ENCODE results near the gene PDIA4. TPM values are rescaled to one million over a fixed set of nuclear protein-coding genes. Genes with fewer than 3 reads are reported as not detected.

Gene PDIA4
- total and polyA plus RNA-seq, 12 donors = 10.2 to 64.5 (median 24.6) TPM

DNA sequence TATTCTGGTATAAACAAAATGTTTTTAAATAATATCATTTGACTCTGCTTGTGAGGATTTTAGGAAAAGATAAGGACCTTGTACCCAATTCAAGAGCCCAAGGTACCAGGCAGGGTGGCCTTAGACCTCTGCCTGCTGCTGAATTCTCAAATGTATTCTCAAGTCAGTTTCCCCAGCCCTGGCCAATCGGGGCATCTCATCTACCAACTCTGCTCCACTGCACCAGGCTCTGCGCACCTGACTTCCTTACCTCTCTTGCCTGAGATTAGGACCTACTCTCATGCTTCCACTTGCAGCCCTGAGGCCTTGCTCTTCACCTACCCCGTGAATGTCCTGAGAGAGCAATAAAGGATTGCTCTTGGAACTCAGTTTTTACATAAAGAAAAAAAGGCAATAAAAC lies 74.6 kb downstream of the PDIA4 start:
- H3K36me3 ChIP-seq = no peaks in the 10 kb centered on the region
- no peaks in the 10 kb centered on the region for H3K27me3 ChIP-seq
- 91 to 92% methylated on average over 3 of the region's 3 CpGs for WGBS, 2 donors
- TF ChIP-seq CTCF (IDR thresholded peaks at IDR 0.05) = no peak
- ATAC-seq (no peak), DNase-seq (no peak)
- H3K9me3 ChIP-seq = no peaks in the 10 kb centered on the region
- H3K4me1 ChIP-seq = no peaks in the 10 kb centered on the region
- intact Hi-C loops (cut with DNase I) = loop anchor here in 3 of 10 donors (10.0 kb wide), 2 partner anchors 89 to 379 kb away; no protein-coding TSS in a partner anchor
- no peak overlapping the region for H3K4me3 ChIP-seq
- no peak overlapping the region for H3K27ac ChIP-seq

Other genes starting within 250 kb of the PDIA4 start
- gene EZH2, start 144.2 kb downstream of the PDIA4 start, total RNA-seq = 1 to 10 TPM in 7 of 10 donors, under 1 TPM in 3; 0.53 to 4.6 (median 1.3) TPM
- 1 to 10 TPM; 1.3 to 2.0 TPM for gene EZH2, start 144.2 kb downstream of the PDIA4 start, polyA plus RNA-seq
- gene ZNF786, start 62.2 kb upstream of the PDIA4 start, total RNA-seq = 1 to 10 TPM; 2.0 to 3.4 (median 2.6) TPM
- gene ZNF786, start 62.2 kb upstream of the PDIA4 start, polyA plus RNA-seq = 1 to 10 TPM; 2.0 TPM
- 1 to 10 TPM in 1 of 10 donors, under 1 TPM in 9; 0.28 to 1.2 (median 0.78) TPM for gene ZNF425, start 97.8 kb upstream of the PDIA4 start, total RNA-seq
- gene ZNF425, start 97.8 kb upstream of the PDIA4 start, polyA plus RNA-seq = under 1 TPM; 0.28 to 0.37 TPM
- 1 to 10 TPM; 6.6 to 9.2 (median 7.8) TPM for gene ZNF398, start 118.9 kb upstream of the PDIA4 start, total RNA-seq
- gene ZNF398, start 118.9 kb upstream of the PDIA4 start, polyA plus RNA-seq = 1 to 10 TPM; 2.0 to 2.6 TPM
- gene ZNF282, start 167.0 kb upstream of the PDIA4 start, total RNA-seq = 10 to 100 TPM; 10.4 to 19.9 (median 12.9) TPM
- gene ZNF282, start 167.0 kb upstream of the PDIA4 start, polyA plus RNA-seq = 1 to 10 TPM; 6.7 to 8.1 TPM
- 1 to 10 TPM; 3.7 to 5.9 (median 4.8) TPM for gene ZNF212, start 211.1 kb upstream of the PDIA4 start, total RNA-seq
- gene ZNF212, start 211.1 kb upstream of the PDIA4 start, polyA plus RNA-seq = 1 to 10 TPM; 3.6 to 5.5 TPM
- gene ZNF783, start 233.7 kb upstream of the PDIA4 start, total RNA-seq = 1 to 10 TPM; 2.6 to 6.0 (median 3.3) TPM
- gene ZNF783, start 233.7 kb upstream of the PDIA4 start, polyA plus RNA-seq = 1 to 10 TPM; 2.5 to 6.1 TPM

Data from heart right ventricle (tissue), 16 donors.